ENCODE measurements around the gene TAS2R41. TPM values are rescaled to one million over a fixed set of nuclear protein-coding genes. Genes with fewer than 3 reads are reported as not detected.

The TAS2R41 gene
- total RNA-seq, 1 experiment from 2014 or later, result not detected

DNA sequence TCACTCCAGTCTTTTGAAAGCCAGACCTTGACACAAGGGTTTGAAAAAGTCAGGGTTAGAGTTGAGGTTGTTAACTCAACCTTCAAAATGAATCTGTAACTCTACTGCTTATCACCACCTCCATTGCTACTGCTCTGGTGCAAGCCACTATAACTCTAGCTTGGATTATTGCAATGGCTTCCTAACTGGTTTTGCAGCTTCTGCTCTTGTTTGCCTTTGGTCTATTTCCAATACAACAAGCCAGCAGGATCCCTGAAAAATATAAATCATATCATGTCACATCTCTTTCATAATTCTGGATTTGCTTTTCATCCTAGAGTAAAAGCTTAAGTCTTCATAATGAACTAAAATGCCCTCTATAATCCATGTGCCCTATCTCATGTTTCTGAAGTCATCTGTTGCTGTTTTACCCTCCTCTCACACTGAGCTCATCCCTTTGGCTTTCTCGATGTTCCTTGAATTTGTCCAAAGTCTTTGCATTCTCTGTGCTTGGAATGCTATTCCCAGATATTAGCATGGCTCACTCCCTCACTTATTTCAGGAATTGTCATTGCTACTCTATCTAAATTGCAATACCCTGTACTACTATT, 23.5 kb upstream of the TAS2R41 start:
- CTCF ChIA-PET, result no interaction called here
- BruUV-seq (replicated peaks), result no TSS peak
- no peaks in the 10 kb centered on the region for H3K4me1 ChIP-seq (ENCODE audit: insufficient read depth, low read length, poor library complexity, severe bottlenecking)
- DNase-seq (ENCODE audit: low spot score), result no peak
- no peak overlapping the region for H3K4me3 ChIP-seq (ENCODE audit: low read depth, low read length, poor library complexity, severe bottlenecking)
- intact Hi-C loops (cut with micrococcal nuclease; ENCODE audit: unreplicated experiment), result no loop called here
- H3K9me3 ChIP-seq (ENCODE audit: low read depth, low read length, poor library complexity, severe bottlenecking), result no peaks in the 10 kb centered on the region
- H3K27ac ChIP-seq (ENCODE audit: low read depth, low read length, poor library complexity, severe bottlenecking), result no peak overlapping the region
- POLR2A ChIA-PET (ENCODE audit: low non-redundant PET), result no interaction called here
- no peaks in the 10 kb centered on the region for H3K27me3 ChIP-seq (replicated peaks; ENCODE audit: insufficient read depth, low read depth, low read length, poor library complexity)
- no peaks in the 10 kb centered on the region for H3K36me3 ChIP-seq (ENCODE audit: insufficient read depth, low read length, poor library complexity, severe bottlenecking)
- TF ChIP-seq EZH2 (IDR thresholded peaks at IDR 0.05; ENCODE audit: borderline replicate concordance, low read depth, low read length, poor library complexity, severe bottlenecking), result no peak
- TF ChIP-seq, protein P1, sequence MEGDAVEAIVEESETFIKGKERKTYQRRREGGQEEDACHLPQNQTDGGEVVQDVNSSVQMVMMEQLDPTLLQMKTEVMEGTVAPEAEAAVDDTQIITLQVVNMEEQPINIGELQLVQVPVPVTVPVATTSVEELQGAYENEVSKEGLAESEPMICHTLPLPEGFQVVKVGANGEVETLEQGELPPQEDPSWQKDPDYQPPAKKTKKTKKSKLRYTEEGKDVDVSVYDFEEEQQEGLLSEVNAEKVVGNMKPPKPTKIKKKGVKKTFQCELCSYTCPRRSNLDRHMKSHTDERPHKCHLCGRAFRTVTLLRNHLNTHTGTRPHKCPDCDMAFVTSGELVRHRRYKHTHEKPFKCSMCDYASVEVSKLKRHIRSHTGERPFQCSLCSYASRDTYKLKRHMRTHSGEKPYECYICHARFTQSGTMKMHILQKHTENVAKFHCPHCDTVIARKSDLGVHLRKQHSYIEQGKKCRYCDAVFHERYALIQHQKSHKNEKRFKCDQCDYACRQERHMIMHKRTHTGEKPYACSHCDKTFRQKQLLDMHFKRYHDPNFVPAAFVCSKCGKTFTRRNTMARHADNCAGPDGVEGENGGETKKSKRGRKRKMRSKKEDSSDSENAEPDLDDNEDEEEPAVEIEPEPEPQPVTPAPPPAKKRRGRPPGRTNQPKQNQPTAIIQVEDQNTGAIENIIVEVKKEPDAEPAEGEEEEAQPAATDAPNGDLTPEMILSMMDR (conservative IDR thresholded peaks at IDR 0.05; ENCODE audit: low read depth, low read length), result no peak

- Histone ChIP-seq H3K36me3 (ENCODE audit: insufficient read depth, low read length, poor library complexity, severe bottlenecking) (no peaks in the 10 kb centered on the region), H3K27ac (ENCODE audit: low read depth, low read length, poor library complexity, severe bottlenecking) (no peak overlapping the region), H3K27me3 (replicated peaks; ENCODE audit: insufficient read depth, low read depth, low read length, poor library complexity) (no peaks in the 10 kb centered on the region), H3K4me3 (ENCODE audit: low read depth, low read length, poor library complexity, severe bottlenecking) (no peak overlapping the region), H3K4me1 (ENCODE audit: insufficient read depth, low read length, poor library complexity, severe bottlenecking) (no peaks in the 10 kb centered on the region), H3K9me3 (ENCODE audit: low read depth, low read length, poor library complexity, severe bottlenecking) (no peaks in the 10 kb centered on the region)
- ChIA-PET POLR2A (ENCODE audit: low non-redundant PET) (no interaction called here), CTCF (no interaction called here)
- no peak for DNase-seq (ENCODE audit: low spot score)
- intact Hi-C loops (cut with micrococcal nuclease; ENCODE audit: unreplicated experiment), result no loop called here
- no TSS peak for BruUV-seq (replicated peaks)
- TF ChIP-seq, protein P1 (conservative IDR thresholded peaks at IDR 0.05; ENCODE audit: low read depth, low read length), result no peak
- no peak for TF ChIP-seq EZH2 (IDR thresholded peaks at IDR 0.05; ENCODE audit: borderline replicate concordance, low read depth, low read length, poor library complexity, severe bottlenecking)
Measured at GRCh38 chr7:143455491-143455890, 22.2 kb upstream of the TAS2R41 start.

DNA sequence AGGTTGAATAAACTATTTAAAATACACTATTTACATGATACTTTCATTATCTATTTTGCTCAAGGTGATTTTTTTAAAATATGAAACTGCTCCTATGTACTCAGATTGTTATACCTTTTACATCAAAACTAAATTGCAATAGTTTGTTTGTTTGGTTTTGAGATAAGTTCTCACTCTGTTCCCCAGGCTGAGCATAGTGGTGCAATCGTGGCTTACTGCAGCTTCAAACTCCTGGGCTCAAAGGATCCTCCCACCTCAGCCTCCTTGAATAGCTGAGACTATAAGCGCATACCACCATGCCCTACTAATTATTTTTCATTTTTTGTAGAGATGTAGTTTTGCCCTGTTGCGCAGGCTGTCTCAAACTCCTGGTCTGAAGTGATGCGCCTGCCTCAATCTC, 21.7 kb upstream of the TAS2R41 start:
- no TSS peak for BruUV-seq (replicated peaks)
- no peaks in the 10 kb centered on the region for H3K27me3 ChIP-seq (replicated peaks; ENCODE audit: insufficient read depth, low read depth, low read length, poor library complexity)
- DNase-seq (ENCODE audit: low spot score), result no peak
- no peak overlapping the region for H3K4me3 ChIP-seq (ENCODE audit: low read depth, low read length, poor library complexity, severe bottlenecking)
- H3K27ac ChIP-seq (ENCODE audit: low read depth, low read length, poor library complexity, severe bottlenecking), result no peak overlapping the region
- TF ChIP-seq, protein P1 (conservative IDR thresholded peaks at IDR 0.05; ENCODE audit: low read depth, low read length), result no peak
- no peak for TF ChIP-seq EZH2 (IDR thresholded peaks at IDR 0.05; ENCODE audit: borderline replicate concordance, low read depth, low read length, poor library complexity, severe bottlenecking)
- H3K4me1 ChIP-seq (ENCODE audit: insufficient read depth, low read length, poor library complexity, severe bottlenecking), result no peaks in the 10 kb centered on the region
- intact Hi-C loops (cut with micrococcal nuclease; ENCODE audit: unreplicated experiment), result no loop called here
- H3K9me3 ChIP-seq (ENCODE audit: low read depth, low read length, poor library complexity, severe bottlenecking), result no peaks in the 10 kb centered on the region
- CTCF ChIA-PET, result no interaction called here
- H3K36me3 ChIP-seq (ENCODE audit: insufficient read depth, low read length, poor library complexity, severe bottlenecking), result no peaks in the 10 kb centered on the region
- POLR2A ChIA-PET (ENCODE audit: low non-redundant PET), result no interaction called here
